ENCODE data around the gene TMEM267.

The TMEM267 gene

GRCh38 chr5:43401827-43402226 is 81.8 kb downstream of the TMEM267 start:
- no peak for DNase-seq

DNA sequence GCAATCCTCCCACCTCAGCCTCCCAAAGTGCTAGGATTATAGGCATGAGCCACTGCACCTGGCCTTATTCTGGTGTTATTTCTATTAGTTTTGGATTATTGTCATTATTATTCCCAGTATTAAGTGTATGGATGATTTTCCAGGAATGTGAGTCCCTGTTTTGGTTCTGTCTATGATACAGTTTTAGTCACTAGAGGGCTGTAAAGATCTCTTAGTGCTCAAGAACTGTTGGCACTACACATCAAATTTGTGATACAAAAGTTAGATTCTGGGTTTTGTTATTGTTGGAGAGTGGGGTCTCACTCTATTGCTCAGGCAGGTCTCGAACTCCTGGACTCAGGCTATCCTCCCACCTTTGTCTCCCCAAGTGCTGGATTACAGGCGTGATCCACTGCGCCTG is 83.6 kb downstream of the TMEM267 start:
- no peak for DNase-seq

GRCh38 chr5:43396762-43397304 is 86.8 kb downstream of the TMEM267 start:
- peak; percentile 6 to 50 (median 38) for DNase-seq
